ENCODE measurements around the gene ISM1.

The ISM1 gene

DNA sequence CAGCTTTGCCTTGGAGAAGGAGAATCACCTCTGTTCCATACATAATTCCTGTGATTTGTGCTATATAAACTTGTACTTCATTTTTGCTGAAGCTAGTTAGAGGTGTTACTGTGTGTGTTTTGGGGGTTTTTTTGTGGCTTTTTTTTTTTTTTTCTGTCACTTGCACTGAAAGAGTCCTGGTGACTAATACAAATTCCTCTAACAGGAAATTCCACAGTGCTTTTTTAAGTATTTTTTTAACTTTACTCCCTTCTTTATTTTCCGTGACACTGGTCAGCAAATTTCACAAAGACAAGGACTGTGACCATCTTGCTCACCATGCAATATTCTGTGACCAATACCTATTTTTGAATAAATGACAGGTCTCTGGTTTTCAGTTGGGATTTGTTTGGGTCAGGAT, 110.5 kb downstream of the ISM1 start:
- Histone ChIP-seq H3K9ac (no peak overlapping the region), H3K4me2 (ENCODE audit: low read length) (no peak overlapping the region), H3K4me3 (ENCODE audit: low read depth, low read length) (no peak overlapping the region), H3K4me1 (no peaks in the 10 kb centered on the region), H3K27me3 (ENCODE audit: control insufficient read depth, insufficient read depth, low read length) (no peaks in the 10 kb centered on the region), H3K9me3 (ENCODE audit: control insufficient read depth, low read length) (no peaks in the 10 kb centered on the region), H3K27ac (no peak overlapping the region), H2AFZ (no peak overlapping the region), H3K79me2 (no peaks in the 10 kb centered on the region), H3K36me3 (ENCODE audit: control insufficient read depth, insufficient read depth, low read length) (no peaks in the 10 kb centered on the region)
- TF ChIP-seq, protein P1, sequence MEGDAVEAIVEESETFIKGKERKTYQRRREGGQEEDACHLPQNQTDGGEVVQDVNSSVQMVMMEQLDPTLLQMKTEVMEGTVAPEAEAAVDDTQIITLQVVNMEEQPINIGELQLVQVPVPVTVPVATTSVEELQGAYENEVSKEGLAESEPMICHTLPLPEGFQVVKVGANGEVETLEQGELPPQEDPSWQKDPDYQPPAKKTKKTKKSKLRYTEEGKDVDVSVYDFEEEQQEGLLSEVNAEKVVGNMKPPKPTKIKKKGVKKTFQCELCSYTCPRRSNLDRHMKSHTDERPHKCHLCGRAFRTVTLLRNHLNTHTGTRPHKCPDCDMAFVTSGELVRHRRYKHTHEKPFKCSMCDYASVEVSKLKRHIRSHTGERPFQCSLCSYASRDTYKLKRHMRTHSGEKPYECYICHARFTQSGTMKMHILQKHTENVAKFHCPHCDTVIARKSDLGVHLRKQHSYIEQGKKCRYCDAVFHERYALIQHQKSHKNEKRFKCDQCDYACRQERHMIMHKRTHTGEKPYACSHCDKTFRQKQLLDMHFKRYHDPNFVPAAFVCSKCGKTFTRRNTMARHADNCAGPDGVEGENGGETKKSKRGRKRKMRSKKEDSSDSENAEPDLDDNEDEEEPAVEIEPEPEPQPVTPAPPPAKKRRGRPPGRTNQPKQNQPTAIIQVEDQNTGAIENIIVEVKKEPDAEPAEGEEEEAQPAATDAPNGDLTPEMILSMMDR (IDR thresholded peaks at IDR 0.05): no peak

DNA sequence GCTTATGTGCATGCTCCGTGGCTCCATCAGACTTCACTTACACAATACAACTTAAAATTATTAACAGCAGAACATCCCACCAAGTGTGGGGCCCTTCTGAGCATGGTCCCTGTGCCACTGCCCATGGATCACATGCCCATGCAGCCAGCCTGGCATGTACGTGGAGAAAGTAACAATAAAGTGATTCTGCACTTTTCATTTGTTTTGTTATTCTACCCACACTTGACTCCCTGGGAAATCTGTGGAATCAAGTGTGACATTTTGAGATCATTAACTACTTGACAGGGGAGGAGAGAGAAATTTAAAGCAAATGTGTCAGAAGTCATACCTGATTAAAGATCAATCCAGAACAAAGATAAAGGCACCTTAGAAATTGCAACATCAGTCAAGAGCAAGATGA, 112.0 kb downstream of the ISM1 start:
- Histone ChIP-seq H3K4me3 (ENCODE audit: low read depth, low read length) (no peak overlapping the region), H3K9me3 (ENCODE audit: control insufficient read depth, low read length) (no peaks in the 10 kb centered on the region), H3K79me2 (no peaks in the 10 kb centered on the region), H3K4me1 (no peaks in the 10 kb centered on the region), H2AFZ (no peak overlapping the region), H3K27me3 (ENCODE audit: control insufficient read depth, insufficient read depth, low read length) (no peaks in the 10 kb centered on the region), H3K36me3 (ENCODE audit: control insufficient read depth, insufficient read depth, low read length) (no peaks in the 10 kb centered on the region), H3K9ac (no peak overlapping the region), H3K4me2 (ENCODE audit: low read length) (no peak overlapping the region), H3K27ac (no peak overlapping the region)
- TF ChIP-seq, protein P1 (IDR thresholded peaks at IDR 0.05): no peak

DNA sequence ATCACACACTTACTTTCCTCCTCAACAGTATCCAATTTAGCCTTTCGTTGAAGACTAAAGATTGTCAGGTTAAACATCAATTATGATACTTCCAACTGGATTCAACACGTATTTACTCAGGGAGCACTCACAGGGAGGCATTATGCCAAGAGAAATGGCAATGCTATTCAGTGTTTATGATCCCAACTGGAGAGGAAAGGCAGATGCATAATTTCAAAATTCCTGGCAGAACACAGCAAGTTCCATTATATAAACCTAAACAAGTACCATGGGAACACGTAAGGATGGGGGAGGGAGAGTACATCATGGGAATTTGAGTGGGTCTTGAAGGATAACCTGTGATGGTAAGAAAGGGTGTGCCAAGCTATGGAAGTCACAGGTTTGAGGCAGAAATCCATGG, 112.7 kb downstream of the ISM1 start:
- no peaks in the 10 kb centered on the region for H3K4me1 ChIP-seq
- no peaks in the 10 kb centered on the region for H3K27me3 ChIP-seq (ENCODE audit: control insufficient read depth, insufficient read depth, low read length)
- H3K4me2 ChIP-seq (ENCODE audit: low read length): no peak overlapping the region
- H3K36me3 ChIP-seq (ENCODE audit: control insufficient read depth, insufficient read depth, low read length): no peaks in the 10 kb centered on the region
- no peak overlapping the region for H3K4me3 ChIP-seq (ENCODE audit: low read depth, low read length)
- H2AFZ ChIP-seq: no peak overlapping the region
- H3K9ac ChIP-seq: no peak overlapping the region
- no peaks in the 10 kb centered on the region for H3K79me2 ChIP-seq
- H3K27ac ChIP-seq: no peak overlapping the region
- TF ChIP-seq, protein P1 (IDR thresholded peaks at IDR 0.05): no peak
- H3K9me3 ChIP-seq (ENCODE audit: control insufficient read depth, low read length): no peaks in the 10 kb centered on the region

DNA sequence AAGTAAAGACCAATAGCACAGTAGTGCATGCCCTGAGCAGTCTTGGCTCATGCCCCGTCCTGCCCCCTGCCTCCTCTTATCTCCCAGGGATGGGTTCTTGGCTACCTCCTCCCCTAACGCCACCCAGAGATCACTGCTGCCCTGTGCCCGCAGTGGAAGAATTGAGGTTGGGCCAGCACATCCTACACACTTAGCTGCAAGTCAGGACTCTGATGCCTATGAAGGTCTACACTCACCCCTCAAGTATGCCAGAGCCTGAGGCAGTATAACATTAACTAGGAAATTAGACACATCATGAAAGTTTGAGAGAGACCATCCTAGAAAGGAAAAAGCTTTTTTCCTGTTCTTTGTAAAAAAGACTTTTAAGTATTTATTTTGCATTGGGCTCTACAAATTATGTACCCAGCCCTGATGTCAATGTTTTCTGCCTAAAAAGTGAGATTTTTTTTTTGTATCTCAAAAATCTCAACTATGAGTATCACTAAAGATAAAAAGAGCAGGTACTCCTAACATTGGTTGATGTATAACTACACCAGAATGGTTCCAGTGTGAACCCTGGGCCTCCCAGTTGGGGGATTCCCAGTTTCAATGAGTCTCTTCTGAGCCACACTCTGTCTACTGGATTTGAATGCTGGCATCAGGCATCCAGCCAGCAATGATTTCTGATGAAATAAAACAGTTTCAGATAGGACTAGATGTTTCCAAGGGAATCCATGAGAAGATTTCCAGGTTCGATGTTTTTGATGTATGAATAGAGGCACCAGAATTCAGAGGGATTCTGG, 115.4 kb downstream of the ISM1 start:
- H3K4me2 ChIP-seq (ENCODE audit: low read length): no peak overlapping the region
- no peak overlapping the region for H3K4me3 ChIP-seq (ENCODE audit: low read depth, low read length)
- no peaks in the 10 kb centered on the region for H3K79me2 ChIP-seq
- H3K36me3 ChIP-seq (ENCODE audit: control insufficient read depth, insufficient read depth, low read length): no peaks in the 10 kb centered on the region
- H2AFZ ChIP-seq: no peak overlapping the region
- no peak overlapping the region for H3K27ac ChIP-seq
- TF ChIP-seq, protein P1 (IDR thresholded peaks at IDR 0.05): no peak
- H3K9ac ChIP-seq: no peak overlapping the region
- H3K27me3 ChIP-seq (ENCODE audit: control insufficient read depth, insufficient read depth, low read length): no peaks in the 10 kb centered on the region
- no peaks in the 10 kb centered on the region for H3K4me1 ChIP-seq
- H3K9me3 ChIP-seq (ENCODE audit: control insufficient read depth, low read length): no peaks in the 10 kb centered on the region
